ENCODE data around the gene DOCK4.

The DOCK4 gene

GRCh38 chr7:111758332-111758731, 447.9 kb downstream of the DOCK4 start:
- H3K4me3 ChIP-seq (ENCODE audit: insufficient read length, low read depth), result no peak overlapping the region
- H3K36me3 ChIP-seq (ENCODE audit: insufficient read depth, insufficient read length, low read length), result no peaks in the 10 kb centered on the region
- H3K9ac ChIP-seq (ENCODE audit: insufficient read length, low read depth), result no peak overlapping the region
- TF ChIP-seq YY1 (IDR thresholded peaks at IDR 0.05; ENCODE audit: insufficient read depth, insufficient read length), result no peak
- no peak for TF ChIP-seq SUZ12 (IDR thresholded peaks at IDR 0.05; ENCODE audit: extremely low read depth, insufficient read depth, insufficient read length)
- TF ChIP-seq ZNF274 (IDR thresholded peaks at IDR 0.05; ENCODE audit: low read depth, low read length), result no peak
- H3K9me3 ChIP-seq (ENCODE audit: insufficient read depth, low read length), result no peaks in the 10 kb centered on the region
- H3K4me1 ChIP-seq (ENCODE audit: insufficient read depth, insufficient read length), result no peaks in the 10 kb centered on the region
- DNase-seq (ENCODE audit: low read depth, low spot score), result no peak
- no peaks in the 10 kb centered on the region for H3K27me3 ChIP-seq (ENCODE audit: insufficient read depth, insufficient read length)

- H3K9ac ChIP-seq (ENCODE audit: insufficient read length, low read depth), result peak overlapping the region; percentile 50
Observed at GRCh38 chr7:111756687-111757178, 449.5 kb downstream of the DOCK4 start.

DNA sequence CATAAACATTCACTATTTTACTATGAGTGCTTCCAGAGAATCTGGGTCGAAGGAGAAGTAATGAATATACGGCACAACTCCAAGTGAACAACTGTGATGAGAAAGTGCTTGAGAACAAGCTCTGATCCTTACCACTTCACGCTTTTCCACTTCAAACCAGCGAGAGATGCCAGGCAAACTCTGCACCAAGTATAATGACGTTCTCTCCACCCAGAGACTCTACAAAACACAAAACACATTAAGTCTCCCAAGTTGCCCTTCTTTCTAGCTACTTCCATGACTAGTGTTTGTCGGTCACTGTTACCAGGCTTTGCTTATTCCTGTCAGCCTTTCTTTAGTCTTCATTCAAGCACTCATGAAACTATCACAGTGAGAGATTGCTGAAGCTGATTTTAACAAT, 450.8 kb downstream of the DOCK4 start:
- Histone ChIP-seq H3K27me3 (ENCODE audit: insufficient read depth, insufficient read length) (no peaks in the 10 kb centered on the region), H3K4me1 (ENCODE audit: insufficient read depth, insufficient read length) (no peaks in the 10 kb centered on the region)

More at GRCh38 chr7:111756687-111757178, 449.5 kb downstream of the DOCK4 start:
- no peak for TF ChIP-seq YY1 (IDR thresholded peaks at IDR 0.05; ENCODE audit: insufficient read depth, insufficient read length)
- no peak for TF ChIP-seq ZNF274 (IDR thresholded peaks at IDR 0.05; ENCODE audit: low read depth, low read length)
- no peak for TF ChIP-seq SUZ12 (IDR thresholded peaks at IDR 0.05; ENCODE audit: extremely low read depth, insufficient read depth, insufficient read length)
- H3K9me3 ChIP-seq (ENCODE audit: insufficient read depth, low read length), result no peaks in the 10 kb centered on the region
- no peaks in the 10 kb centered on the region for H3K36me3 ChIP-seq (ENCODE audit: insufficient read depth, insufficient read length, low read length)
- no peaks in the 10 kb centered on the region for H3K27me3 ChIP-seq (ENCODE audit: insufficient read depth, insufficient read length)
- H3K4me1 ChIP-seq (ENCODE audit: insufficient read depth, insufficient read length), result no peaks in the 10 kb centered on the region
- no peak overlapping the region for H3K4me3 ChIP-seq (ENCODE audit: insufficient read length, low read depth)
- peak; percentile 28 for DNase-seq (ENCODE audit: low read depth, low spot score)

DNA sequence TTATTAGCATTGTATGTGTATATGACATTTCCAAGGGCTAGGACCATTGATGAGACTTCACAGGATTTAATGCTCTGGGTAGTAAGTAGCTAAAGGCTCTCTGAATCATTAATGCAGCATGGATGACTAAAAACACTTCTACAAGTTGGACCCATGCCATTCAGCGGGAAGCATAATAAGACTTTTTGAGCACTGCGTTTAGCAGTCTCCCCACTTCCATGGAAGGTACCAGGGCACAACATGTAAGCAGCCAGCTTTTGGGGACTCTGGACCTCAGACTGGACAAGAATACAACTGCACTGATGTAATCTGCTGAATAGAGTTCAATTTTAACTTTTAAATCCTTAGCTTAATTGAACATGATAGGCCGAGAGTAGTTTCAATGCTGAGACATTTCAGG, 452.2 kb downstream of the DOCK4 start:
- no peak for DNase-seq (ENCODE audit: low read depth, low spot score)
- Histone ChIP-seq H3K9ac (ENCODE audit: insufficient read length, low read depth) (no peak overlapping the region), H3K9me3 (ENCODE audit: insufficient read depth, low read length) (no peaks in the 10 kb centered on the region), H3K4me1 (ENCODE audit: insufficient read depth, insufficient read length) (no peaks in the 10 kb centered on the region), H3K36me3 (ENCODE audit: insufficient read depth, insufficient read length, low read length) (no peaks in the 10 kb centered on the region), H3K27me3 (ENCODE audit: insufficient read depth, insufficient read length) (no peaks in the 10 kb centered on the region), H3K4me3 (ENCODE audit: insufficient read length, low read depth) (no peak overlapping the region)
- TF ChIP-seq YY1 (IDR thresholded peaks at IDR 0.05; ENCODE audit: insufficient read depth, insufficient read length) (no peak), SUZ12 (IDR thresholded peaks at IDR 0.05; ENCODE audit: extremely low read depth, insufficient read depth, insufficient read length) (no peak), ZNF274 (IDR thresholded peaks at IDR 0.05; ENCODE audit: low read depth, low read length) (no peak)

More for the DNA sequence above, 450.8 kb downstream of the DOCK4 start:
- DNase-seq (ENCODE audit: low read depth, low spot score), result no peak
- no peak overlapping the region for H3K9ac ChIP-seq (ENCODE audit: insufficient read length, low read depth)
- H3K4me3 ChIP-seq (ENCODE audit: insufficient read length, low read depth), result no peak overlapping the region
- TF ChIP-seq ZNF274 (IDR thresholded peaks at IDR 0.05; ENCODE audit: low read depth, low read length), result no peak
- no peak for TF ChIP-seq SUZ12 (IDR thresholded peaks at IDR 0.05; ENCODE audit: extremely low read depth, insufficient read depth, insufficient read length)
- no peak for TF ChIP-seq YY1 (IDR thresholded peaks at IDR 0.05; ENCODE audit: insufficient read depth, insufficient read length)
- no peaks in the 10 kb centered on the region for H3K36me3 ChIP-seq (ENCODE audit: insufficient read depth, insufficient read length, low read length)
- H3K9me3 ChIP-seq (ENCODE audit: insufficient read depth, low read length), result no peaks in the 10 kb centered on the region

DNA sequence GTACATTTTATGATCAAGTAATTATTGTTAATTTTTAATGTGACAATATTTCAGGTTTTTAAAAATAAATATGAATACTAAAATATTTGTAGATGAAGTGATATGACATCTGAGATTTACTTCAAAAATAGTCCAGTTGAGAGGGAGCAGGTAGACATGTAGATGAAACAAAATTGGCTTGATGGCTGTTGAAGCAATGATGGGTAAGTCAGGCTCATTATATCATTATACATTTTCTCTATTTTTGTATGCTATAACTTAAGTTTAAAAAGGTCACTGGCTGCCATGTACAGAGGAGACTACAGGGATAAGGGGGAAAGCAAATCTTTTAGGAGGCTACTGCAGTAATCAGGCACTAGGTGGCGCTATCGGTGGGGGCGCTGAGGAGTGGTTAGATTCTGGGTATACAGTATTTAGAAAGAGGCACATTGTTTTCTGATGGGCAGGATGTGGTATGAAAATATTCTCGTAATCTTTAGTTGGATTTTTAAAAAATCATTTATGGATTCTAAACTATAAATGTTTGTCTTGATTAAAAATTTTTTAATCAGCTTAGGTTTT, 454.1 kb downstream of the DOCK4 start:
- Histone ChIP-seq H3K27me3 (ENCODE audit: insufficient read depth, insufficient read length) (no peaks in the 10 kb centered on the region), H3K4me1 (ENCODE audit: insufficient read depth, insufficient read length) (no peaks in the 10 kb centered on the region), H3K4me3 (ENCODE audit: insufficient read length, low read depth) (no peak overlapping the region), H3K9ac (ENCODE audit: insufficient read length, low read depth) (no peak overlapping the region), H3K36me3 (ENCODE audit: insufficient read depth, insufficient read length, low read length) (no peaks in the 10 kb centered on the region), H3K9me3 (ENCODE audit: insufficient read depth, low read length) (no peaks in the 10 kb centered on the region)
- peak; percentile 60 for DNase-seq (ENCODE audit: low read depth, low spot score)
- TF ChIP-seq ZNF274 (IDR thresholded peaks at IDR 0.05; ENCODE audit: low read depth, low read length), result no peak
- TF ChIP-seq YY1 (IDR thresholded peaks at IDR 0.05; ENCODE audit: insufficient read depth, insufficient read length), result no peak
- TF ChIP-seq SUZ12 (IDR thresholded peaks at IDR 0.05; ENCODE audit: extremely low read depth, insufficient read depth, insufficient read length), result no peak

- H3K9me3 ChIP-seq (ENCODE audit: insufficient read depth, low read length), result no peaks in the 10 kb centered on the region
- H3K4me3 ChIP-seq (ENCODE audit: insufficient read length, low read depth), result no peak overlapping the region
- no peak for TF ChIP-seq YY1 (IDR thresholded peaks at IDR 0.05; ENCODE audit: insufficient read depth, insufficient read length)
- no peak for TF ChIP-seq SUZ12 (IDR thresholded peaks at IDR 0.05; ENCODE audit: extremely low read depth, insufficient read depth, insufficient read length)
- no peak for TF ChIP-seq ZNF274 (IDR thresholded peaks at IDR 0.05; ENCODE audit: low read depth, low read length)
- no peaks in the 10 kb centered on the region for H3K27me3 ChIP-seq (ENCODE audit: insufficient read depth, insufficient read length)
- H3K4me1 ChIP-seq (ENCODE audit: insufficient read depth, insufficient read length), result no peaks in the 10 kb centered on the region
- no peaks in the 10 kb centered on the region for H3K36me3 ChIP-seq (ENCODE audit: insufficient read depth, insufficient read length, low read length)
- H3K9ac ChIP-seq (ENCODE audit: insufficient read length, low read depth), result no peak overlapping the region
- no peak for DNase-seq (ENCODE audit: low read depth, low spot score)
Observed at GRCh38 chr7:111750878-111751277, 455.3 kb downstream of the DOCK4 start.

GRCh38 chr7:111750228-111750627, 456.0 kb downstream of the DOCK4 start:
- Histone ChIP-seq H3K27me3 (ENCODE audit: insufficient read depth, insufficient read length) (no peaks in the 10 kb centered on the region), H3K4me3 (ENCODE audit: insufficient read length, low read depth) (no peak overlapping the region), H3K4me1 (ENCODE audit: insufficient read depth, insufficient read length) (no peaks in the 10 kb centered on the region), H3K36me3 (ENCODE audit: insufficient read depth, insufficient read length, low read length) (no peaks in the 10 kb centered on the region), H3K9me3 (ENCODE audit: insufficient read depth, low read length) (no peaks in the 10 kb centered on the region), H3K9ac (ENCODE audit: insufficient read length, low read depth) (no peak overlapping the region)
- no peak for DNase-seq (ENCODE audit: low read depth, low spot score)
- TF ChIP-seq ZNF274 (IDR thresholded peaks at IDR 0.05; ENCODE audit: low read depth, low read length) (no peak), YY1 (IDR thresholded peaks at IDR 0.05; ENCODE audit: insufficient read depth, insufficient read length) (no peak), SUZ12 (IDR thresholded peaks at IDR 0.05; ENCODE audit: extremely low read depth, insufficient read depth, insufficient read length) (no peak)

Data from NT2/D1 (cell line).